ENCODE measurements around the gene MFNG.
"Not testable (repeated sequence)": the region's sequence is repeated elsewhere in the genome, so short reads cannot be mapped to it uniquely, and the experiment has no call there.

The MFNG gene

GRCh38 chr22:37486224-37486845 is at the start of gene MFNG:
MFNG (minus strand) TSS chr22:37486384; CDS start chr22:37486177, 207 bp downstream.
- peak; percentile 24 for DNase-seq

- DNase-seq = no peak
Observed at GRCh38 chr22:37535159-37535558, 49.0 kb upstream of the MFNG start.

GRCh38 chr22:37534445-37534844 is 48.3 kb upstream of the MFNG start:
- no peak for DNase-seq

- DNase-seq = peak; percentile 37
Observed at GRCh38 chr22:37533995-37534394, 47.8 kb upstream of the MFNG start.

- peak; percentile 50 for DNase-seq
Observed at GRCh38 chr22:37529652-37530345, 43.6 kb upstream of the MFNG start.

GRCh38 chr22:37527952-37528351 is 41.8 kb upstream of the MFNG start:
- not testable (repeated sequence) for DNase-seq

GRCh38 chr22:37527081-37527752 is 41.0 kb upstream of the MFNG start:
- DNase-seq = not testable (repeated sequence)

GRCh38 chr22:37526376-37526775 is 40.2 kb upstream of the MFNG start:
- DNase-seq = no peak

- no peak for DNase-seq
Observed at GRCh38 chr22:37525746-37526350, 39.7 kb upstream of the MFNG start.

- no peak for DNase-seq
Observed at GRCh38 chr22:37525073-37525745, 39.0 kb upstream of the MFNG start.

GRCh38 chr22:37522482-37522881 is 36.3 kb upstream of the MFNG start:
- no peak for DNase-seq

- DNase-seq = no peak
Observed at GRCh38 chr22:37521236-37521739, 35.1 kb upstream of the MFNG start.

- DNase-seq = no peak
Observed at GRCh38 chr22:37520776-37521191, 34.6 kb upstream of the MFNG start.

- DNase-seq = peak; percentile 11
Observed at GRCh38 chr22:37519268-37520195, 33.3 kb upstream of the MFNG start, which contains the start of gene CARD10. CARD10 (minus strand) TSS chr22:37519415; CDS start chr22:37519200, 215 bp downstream.

- no peak for DNase-seq
Observed at GRCh38 chr22:37518509-37519267, 32.5 kb upstream of the MFNG start.

GRCh38 chr22:37517826-37518450 is 31.8 kb upstream of the MFNG start:
- no peak for DNase-seq

GRCh38 chr22:37516456-37516855 is 30.3 kb upstream of the MFNG start:
- no peak for DNase-seq

- no peak for DNase-seq
Observed at GRCh38 chr22:37515901-37516300, 29.7 kb upstream of the MFNG start.

- DNase-seq = no peak
Observed at GRCh38 chr22:37514526-37515051, 28.4 kb upstream of the MFNG start.

All from NCI-H2029 (cell line).